ENCODE measurements around the gene PRR12.

- TF ChIP-seq YY1 (IDR thresholded peaks at IDR 0.05; ENCODE audit: insufficient read depth, insufficient read length) (no peak), ZNF274 (IDR thresholded peaks at IDR 0.05; ENCODE audit: low read depth, low read length) (no peak)
These were observed 39.5 kb upstream of the PRR12 start for GRCh38 chr19:49551531-49551930.

All from NT2/D1 (cell line).